Body of pancreas (tissue), 4 donors: ENCODE data around the gene OSBPL5.

Source experiments
- CTCF ChIP-seq, 7 experiments: fragments of 450-650 bp in 4 of 7; fragments of 200-600 bp in 3 of 7; sonication (generic) in 3 of 7; IDR thresholded peaks; one replicate each; pipeline ENCODE4 v1.5.1; 2016 to 2019; ENCODE audit warnings: antibody characterized with exemption in 7 of 7
- POLR2A ChIP-seq, 3 donors: fragments of 450-650 bp; IDR thresholded peaks; one replicate each; pipeline ENCODE4 v1.6.1; 2016; ENCODE audit warnings: antibody characterized with exemption in 3 of 3, mild to moderate bottlenecking in 2 of 3

DNA sequence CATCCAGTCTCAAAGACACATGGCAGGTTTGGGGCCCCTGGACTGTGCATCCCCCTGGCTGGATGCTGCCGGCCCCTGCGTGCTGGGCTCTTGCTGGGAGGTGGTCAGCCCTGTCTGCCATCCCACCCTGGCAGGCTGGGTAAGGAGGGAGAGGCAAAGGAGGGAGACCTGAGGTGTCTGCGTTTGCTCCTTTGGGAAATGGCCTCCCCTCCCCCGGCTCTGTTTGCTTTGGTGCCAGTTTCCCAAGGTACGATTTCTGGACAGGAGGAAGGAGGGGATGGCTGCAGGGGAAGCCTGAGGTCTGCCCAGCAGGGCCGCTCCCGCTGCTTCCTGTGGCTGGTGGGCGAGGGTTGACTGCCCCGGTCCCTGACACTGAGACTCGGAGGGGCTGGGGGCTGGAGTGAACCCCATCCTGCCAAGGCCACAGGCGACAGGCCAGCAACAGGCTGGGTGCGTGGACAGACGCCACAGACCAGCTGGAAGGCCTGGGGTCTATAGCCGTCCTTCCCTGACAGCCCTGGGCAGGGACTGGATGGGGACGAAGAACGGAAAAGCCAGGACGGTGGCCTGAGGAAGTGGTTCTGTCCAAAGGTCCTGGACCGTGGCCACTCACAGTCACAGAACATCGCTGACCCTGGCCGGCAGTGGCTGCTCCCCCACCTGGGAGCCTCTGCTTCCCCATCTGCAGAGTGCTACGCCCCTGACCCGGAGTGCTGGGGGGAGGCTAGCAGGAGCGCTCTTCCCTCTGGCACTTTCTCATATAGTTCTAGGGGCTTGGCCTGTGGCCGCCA, 38.0 kb downstream of the OSBPL5 start:
- TF ChIP-seq CTCF (IDR thresholded peaks at IDR 0.05) (no peak), POLR2A (IDR thresholded peaks at IDR 0.05) (no peak)
